Erythroblast (primary cell): Measurements from ENCODE around the gene IL1RAP.

ENCODE experiments used
- GATA1 ChIP-seq: IDR thresholded peaks from 2 replicates; pipeline ENCODE4 v1.6.1; 2011; ENCODE audit warnings: low read depth, mild to moderate bottlenecking, control low read depth, low read length, moderate library complexity
- POLR2A ChIP-seq: IDR thresholded peaks from 2 replicates; pipeline ENCODE4 v1.6.1; 2011; ENCODE audit warnings: mild to moderate bottlenecking, low read length

GRCh38 chr3:190594171-190594570 lies 80.3 kb downstream of the IL1RAP start:
- TF ChIP-seq POLR2A (no peak), GATA1 (no peak)
